HG03060 (cell line): Measurements from ENCODE around the gene SLC25A23.

ENCODE experiments used
- ATAC-seq: cut with Tn5 transposase; IDR thresholded peaks from one replicate; pipeline ENCODE4 v1.9.1; 2021; ENCODE audit warnings: low read depth, moderate number of reproducible peaks; ENCODE audit not compliant: unreplicated experiment

The SLC25A23 gene

GRCh38 chr19:6425732-6426620, 33.6 kb downstream of the SLC25A23 start:
- no peak for ATAC-seq

GRCh38 chr19:6424939-6425731, 34.5 kb downstream of the SLC25A23 start:
- ATAC-seq: peak; percentile 76

- no peak for ATAC-seq
These were observed 35.2 kb downstream of the SLC25A23 start, which contains the start of gene KHSRP for GRCh38 chr19:6424195-6424938. KHSRP (minus strand) TSS chr19:6424811; CDS start chr19:6424701, 110 bp downstream.

GRCh38 chr19:6423499-6424194, 35.9 kb downstream of the SLC25A23 start:
- ATAC-seq: no peak

GRCh38 chr19:6421075-6422014, 38.2 kb downstream of the SLC25A23 start:
- ATAC-seq: no peak

- ATAC-seq: no peak
These were observed 41.0 kb downstream of the SLC25A23 start for GRCh38 chr19:6418562-6418932.

- no peak for ATAC-seq
These were observed 41.7 kb downstream of the SLC25A23 start for GRCh38 chr19:6417713-6418561.

GRCh38 chr19:6416658-6417405, 42.8 kb downstream of the SLC25A23 start:
- ATAC-seq: no peak

- no peak for ATAC-seq
These were observed 43.9 kb downstream of the SLC25A23 start for GRCh38 chr19:6415591-6416190.

- ATAC-seq: no peak
These were observed 44.6 kb downstream of the SLC25A23 start for GRCh38 chr19:6414793-6415590.

- no peak for ATAC-seq
These were observed 45.6 kb downstream of the SLC25A23 start for GRCh38 chr19:6413721-6414643.

GRCh38 chr19:6413291-6413690, 46.3 kb downstream of the SLC25A23 start:
- ATAC-seq: no peak

GRCh38 chr19:6412447-6413091, 47.0 kb downstream of the SLC25A23 start:
- ATAC-seq: no peak

GRCh38 chr19:6412061-6412446, 47.5 kb downstream of the SLC25A23 start:
- no peak for ATAC-seq

- ATAC-seq: no peak
These were observed 50.2 kb downstream of the SLC25A23 start for GRCh38 chr19:6409346-6409745.
